SK-N-SH (cell line): ENCODE results near the gene IL2RA. TPM values are rescaled to one million over a fixed set of nuclear protein-coding genes. Genes with fewer than 3 reads are reported as not detected.

ENCODE experiments used
- CTCF ChIA-PET: fragments of 300-600, 350-600 bp; formaldehyde crosslinking; extraction: SDS; loops from one replicate; lab custom pipeline; 2021; lab: Yijun Ruan, JAX
- POLR2A ChIA-PET: fragments of 350-600 bp; sonication (Branson Sonifier 250); formaldehyde crosslinking; extraction: SDS; loops from one replicate; lab custom pipeline; 2020; ENCODE audit warnings: antibody characterized with exemption, inconsistent platforms; lab: Yijun Ruan, JAX
- DNase-seq: peaks from one replicate; pipeline ENCODE4 v3.0.0; 2012
- H2AFZ ChIP-seq: fragments of 200-600 bp; sonication (generic); 2 replicates; pipeline ENCODE4 v1.8.1; 2016; ENCODE audit warnings: antibody characterized with exemption, mild to moderate bottlenecking, low read depth
- H3F3A ChIP-seq: fragments of 200-600 bp; sonication (generic); replicated peaks from 2 replicates; pipeline ENCODE3; 2016; ENCODE audit warnings: antibody characterized with exemption, mild to moderate bottlenecking; ENCODE audit not compliant: insufficient read depth
- H3K27ac ChIP-seq, 2 experiments: fragments of 200-500 bp in 1 of 2; fragments of 200-600 bp in 1 of 2; sonication (Bioruptor generic) in 1 of 2; sonication (generic), shearing (Covaris generic) in 1 of 2; 2 replicates each; pipeline versions ENCODE4 v1.5.1 to v1.6.1; 2014 to 2016; ENCODE audit warnings: low read depth in 2 of 2, inconsistent platforms in 1 of 2, low read length in 1 of 2, mild to moderate bottlenecking in 1 of 2, mixed read lengths in 1 of 2
- H3K27me3 ChIP-seq: fragments of 200-600 bp; sonication (generic), shearing (Covaris generic); 2 replicates; pipeline ENCODE4 v1.6.1; 2016; ENCODE audit warnings: mixed run types; ENCODE audit not compliant: insufficient read depth
- H3K36me3 ChIP-seq, 2 experiments: fragments of 200-500 bp in 1 of 2; fragments of 200-600 bp in 1 of 2; sonication (Bioruptor generic) in 1 of 2; sonication (generic) in 1 of 2; replicated peaks in 1 of 2; 2 replicates each; pipeline versions ENCODE3 to v1.5.1; 2014 to 2016; ENCODE audit warnings: low read length in 1 of 2, mild to moderate bottlenecking in 1 of 2; ENCODE audit not compliant: insufficient read depth in 2 of 2, control insufficient read depth in 1 of 2
- H3K4me1 ChIP-seq, 2 experiments: fragments of 200-500 bp in 1 of 2; fragments of 200-600 bp in 1 of 2; sonication (Bioruptor generic) in 1 of 2; sonication (generic), shearing (Covaris generic) in 1 of 2; 2 replicates each; pipeline versions ENCODE4 v1.5.1 to v1.6.1; 2014 to 2016; ENCODE audit warnings: low read depth in 1 of 2, low read length in 1 of 2, mixed run types in 1 of 2; ENCODE audit not compliant: insufficient read depth in 2 of 2, control insufficient read depth in 1 of 2
- H3K4me2 ChIP-seq: fragments of 200-600 bp; sonication (generic), shearing (Covaris generic); 2 replicates; pipeline ENCODE4 v1.6.1; 2017; ENCODE audit warnings: mixed run types
- H3K4me3 ChIP-seq, 2 experiments: fragments of 200-500 bp in 1 of 2; fragments of 200-600 bp in 1 of 2; sonication (Bioruptor generic) in 1 of 2; sonication (generic), shearing (Covaris generic) in 1 of 2; 2 replicates each; pipeline versions ENCODE4 v1.5.1 to v1.8.1; 2014 to 2016; ENCODE audit warnings: low read depth in 2 of 2, inconsistent platforms in 1 of 2, low read length in 1 of 2, mild to moderate bottlenecking in 1 of 2, mixed read lengths in 1 of 2, moderate library complexity in 1 of 2
- H3K79me2 ChIP-seq: fragments of 200-600 bp; sonication (generic); 2 replicates; pipeline ENCODE4 v1.8.1; 2017; ENCODE audit warnings: mild to moderate bottlenecking; ENCODE audit not compliant: insufficient read depth
- H3K9ac ChIP-seq: fragments of 200-600 bp; sonication (generic); 2 replicates; pipeline ENCODE4 v1.6.1; 2017; ENCODE audit warnings: mixed run types
- H3K9me2 ChIP-seq: fragments of 200-600 bp; sonication (generic); 2 replicates; pipeline ENCODE4 v1.6.1; 2017; ENCODE audit warnings: mixed run types
- H3K9me3 ChIP-seq: fragments of 200-600 bp; sonication (generic); 2 replicates; pipeline ENCODE4 v1.6.1; 2017; ENCODE audit warnings: mixed run types, mild to moderate bottlenecking, moderate library complexity
- H4K20me1 ChIP-seq: fragments of 200-600 bp; sonication (generic); 2 replicates; pipeline ENCODE4 v1.6.1; 2017; ENCODE audit warnings: mild to moderate bottlenecking, mixed run types; ENCODE audit not compliant: insufficient read depth
- EP300 ChIP-seq, 2 experiments: IDR thresholded peaks; 2 replicates each; pipeline versions ENCODE4 v1.4.0 to v1.6.1; 2012; ENCODE audit warnings: borderline replicate concordance in 1 of 2, low read depth in 1 of 2, low read length in 1 of 2
- FOSL2 ChIP-seq: IDR thresholded peaks from 2 replicates; pipeline ENCODE4 v1.4.0; 2012; ENCODE audit warnings: low read depth, mild to moderate bottlenecking, moderate library complexity, borderline replicate concordance
- FOXM1 ChIP-seq: IDR thresholded peaks from 2 replicates; pipeline ENCODE4 v1.4.0; 2012; ENCODE audit warnings: low read depth, mild to moderate bottlenecking
- GATA2 ChIP-seq: sonication (generic); formaldehyde crosslinking; IDR thresholded peaks from 2 replicates; pipeline ENCODE4 v1.5.0; 2020; ENCODE audit warnings: mild to moderate bottlenecking, missing genetic modification reagents
- NFIC ChIP-seq: IDR thresholded peaks from 2 replicates; pipeline ENCODE4 v1.4.0; 2012; ENCODE audit warnings: borderline replicate concordance
- RFX5 ChIP-seq: IDR thresholded peaks from 2 replicates; pipeline ENCODE4 v1.6.1; 2012; ENCODE audit warnings: mild to moderate bottlenecking, improper control_type of control experiment, low read length
- SMC3 ChIP-seq: IDR thresholded peaks from 2 replicates; pipeline ENCODE4 v1.6.1; 2012; ENCODE audit warnings: low read depth, low read length, improper control_type of control experiment
- TAF1 ChIP-seq: IDR thresholded peaks from 2 replicates; pipeline ENCODE4 v1.6.1; 2012; ENCODE audit warnings: low read depth, mild to moderate bottlenecking, low read length, moderate library complexity, borderline replicate concordance
- TCF12 ChIP-seq: IDR thresholded peaks from 2 replicates; pipeline ENCODE4 v1.4.0; 2012
- TEAD4 ChIP-seq: IDR thresholded peaks from 2 replicates; pipeline ENCODE4 v1.4.0; 2012; ENCODE audit warnings: mild to moderate bottlenecking, borderline replicate concordance; ENCODE audit not compliant: insufficient read depth
- USF2 ChIP-seq: fragments of 150-350 bp; IDR thresholded peaks from 2 replicates; pipeline ENCODE4 v1.6.1; 2017; ENCODE audit warnings: antibody characterized with exemption, low read length, low read depth, borderline replicate concordance
- ZBTB33 ChIP-seq: IDR thresholded peaks from 2 replicates; pipeline ENCODE4 v1.4.0; 2012; ENCODE audit warnings: low read depth, borderline replicate concordance
- WGBS: methylation state at CpG from one replicate; pipeline ENCODE4 v1.1.6; 2017; ENCODE audit warnings: low lambda C conversion rate; 5-methylcytosine and 5-hydroxymethylcytosine counted together
- polyA plus RNA-seq, 3 experiments: library from polyadenylated mRNA; depleted of rRNA; stranded (reverse); fragments of >200 nt; gene quantifications; 2 replicates each; pipeline ENCODE4 v1.2.3, GENCODE V29; 2012
- TF ChIP-seq, protein P1 (sequence below): IDR thresholded peaks from 2 replicates; pipeline ENCODE4; 2012
- TF ChIP-seq, protein P2 (sequence below): fragments of 150-350 bp; IDR thresholded peaks from 2 replicates; pipeline ENCODE4 v1.6.1; 2016; ENCODE audit warnings: mild to moderate bottlenecking, low read depth, low read length
- TF ChIP-seq, protein P3 (sequence below): IDR thresholded peaks from 2 replicates; pipeline ENCODE4 v1.6.1; 2012; ENCODE audit warnings: mild to moderate bottlenecking, low read depth, low read length, moderate library complexity

Gene IL2RA
- polyA plus RNA-seq, 1 of the 3 experiments (the other 2 are of a cell fraction) = not detected

DNA sequence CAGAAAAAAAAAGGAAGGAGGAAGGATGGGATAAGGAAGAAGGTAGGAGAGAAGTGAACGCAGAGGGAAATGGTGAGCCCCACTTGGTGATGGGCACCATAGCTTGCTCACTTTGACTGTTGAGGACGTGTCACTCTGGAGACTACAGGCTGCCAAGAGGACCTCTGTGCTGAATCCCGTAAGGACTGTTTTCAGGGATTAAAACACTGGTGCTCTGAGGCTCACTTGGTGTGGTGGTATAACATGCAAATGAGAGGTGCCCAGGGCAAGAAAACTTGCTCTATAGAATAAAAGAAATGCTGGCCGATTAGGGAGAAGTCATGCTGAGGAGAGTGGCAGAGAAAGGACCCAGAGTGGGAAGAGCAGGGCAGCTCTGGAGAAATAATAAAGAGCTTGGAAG, 5.3 kb upstream of the IL2RA start:
- Histone ChIP-seq H2AFZ (no peak overlapping the region), H3K4me3 (no peak overlapping the region), H3K4me2 (no peak overlapping the region), H3K9ac (no peak overlapping the region), H3K9me2 (no peaks in the 10 kb centered on the region), H3K79me2 (no peaks in the 10 kb centered on the region), H3K9me3 (no peaks in the 10 kb centered on the region), H3K4me1 (no peaks in the 10 kb centered on the region), H3K27ac (no peak overlapping the region), H3F3A (no peaks in the 10 kb centered on the region), H4K20me1 (no peaks in the 10 kb centered on the region), H3K36me3 (no peaks in the 10 kb centered on the region), H3K27me3 (peaks cover 43% of the 10 kb centered on the region; the same call in 1 of the 2 replicates)
- ChIA-PET POLR2A (no interaction called here), CTCF (interaction anchor here (1.8 to 1.9 kb wide), 2 partner anchors 19 to 22 kb away, joined by 4 to 8 read pairs; no protein-coding TSS in a partner anchor)
- TF ChIP-seq USF2 (no peak), GATA2 (CRISPR knock-in tag) (no peak), TCF12 (no peak), FOXM1 (no peak), TAF1 (no peak), EP300 (IDR thresholded peaks at IDR 0.05; ENCODE audit: borderline replicate concordance in 1 of 2, low read depth in 1 of 2, low read length in 1 of 2) (no peak), ZBTB33 (no peak), RFX5 (no peak), FOSL2 (no peak), TEAD4 (no peak), SMC3 (no peak), NFIC (no peak)
- TF ChIP-seq, protein P1, sequence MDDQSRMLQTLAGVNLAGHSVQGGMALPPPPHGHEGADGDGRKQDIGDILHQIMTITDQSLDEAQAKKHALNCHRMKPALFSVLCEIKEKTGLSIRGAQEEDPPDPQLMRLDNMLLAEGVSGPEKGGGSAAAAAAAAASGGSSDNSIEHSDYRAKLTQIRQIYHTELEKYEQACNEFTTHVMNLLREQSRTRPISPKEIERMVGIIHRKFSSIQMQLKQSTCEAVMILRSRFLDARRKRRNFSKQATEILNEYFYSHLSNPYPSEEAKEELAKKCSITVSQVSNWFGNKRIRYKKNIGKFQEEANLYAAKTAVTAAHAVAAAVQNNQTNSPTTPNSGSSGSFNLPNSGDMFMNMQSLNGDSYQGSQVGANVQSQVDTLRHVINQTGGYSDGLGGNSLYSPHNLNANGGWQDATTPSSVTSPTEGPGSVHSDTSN = no peak
- TF ChIP-seq, protein P2, sequence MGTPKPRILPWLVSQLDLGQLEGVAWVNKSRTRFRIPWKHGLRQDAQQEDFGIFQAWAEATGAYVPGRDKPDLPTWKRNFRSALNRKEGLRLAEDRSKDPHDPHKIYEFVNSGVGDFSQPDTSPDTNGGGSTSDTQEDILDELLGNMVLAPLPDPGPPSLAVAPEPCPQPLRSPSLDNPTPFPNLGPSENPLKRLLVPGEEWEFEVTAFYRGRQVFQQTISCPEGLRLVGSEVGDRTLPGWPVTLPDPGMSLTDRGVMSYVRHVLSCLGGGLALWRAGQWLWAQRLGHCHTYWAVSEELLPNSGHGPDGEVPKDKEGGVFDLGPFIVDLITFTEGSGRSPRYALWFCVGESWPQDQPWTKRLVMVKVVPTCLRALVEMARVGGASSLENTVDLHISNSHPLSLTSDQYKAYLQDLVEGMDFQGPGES = no peak
- TF ChIP-seq, protein P3, sequence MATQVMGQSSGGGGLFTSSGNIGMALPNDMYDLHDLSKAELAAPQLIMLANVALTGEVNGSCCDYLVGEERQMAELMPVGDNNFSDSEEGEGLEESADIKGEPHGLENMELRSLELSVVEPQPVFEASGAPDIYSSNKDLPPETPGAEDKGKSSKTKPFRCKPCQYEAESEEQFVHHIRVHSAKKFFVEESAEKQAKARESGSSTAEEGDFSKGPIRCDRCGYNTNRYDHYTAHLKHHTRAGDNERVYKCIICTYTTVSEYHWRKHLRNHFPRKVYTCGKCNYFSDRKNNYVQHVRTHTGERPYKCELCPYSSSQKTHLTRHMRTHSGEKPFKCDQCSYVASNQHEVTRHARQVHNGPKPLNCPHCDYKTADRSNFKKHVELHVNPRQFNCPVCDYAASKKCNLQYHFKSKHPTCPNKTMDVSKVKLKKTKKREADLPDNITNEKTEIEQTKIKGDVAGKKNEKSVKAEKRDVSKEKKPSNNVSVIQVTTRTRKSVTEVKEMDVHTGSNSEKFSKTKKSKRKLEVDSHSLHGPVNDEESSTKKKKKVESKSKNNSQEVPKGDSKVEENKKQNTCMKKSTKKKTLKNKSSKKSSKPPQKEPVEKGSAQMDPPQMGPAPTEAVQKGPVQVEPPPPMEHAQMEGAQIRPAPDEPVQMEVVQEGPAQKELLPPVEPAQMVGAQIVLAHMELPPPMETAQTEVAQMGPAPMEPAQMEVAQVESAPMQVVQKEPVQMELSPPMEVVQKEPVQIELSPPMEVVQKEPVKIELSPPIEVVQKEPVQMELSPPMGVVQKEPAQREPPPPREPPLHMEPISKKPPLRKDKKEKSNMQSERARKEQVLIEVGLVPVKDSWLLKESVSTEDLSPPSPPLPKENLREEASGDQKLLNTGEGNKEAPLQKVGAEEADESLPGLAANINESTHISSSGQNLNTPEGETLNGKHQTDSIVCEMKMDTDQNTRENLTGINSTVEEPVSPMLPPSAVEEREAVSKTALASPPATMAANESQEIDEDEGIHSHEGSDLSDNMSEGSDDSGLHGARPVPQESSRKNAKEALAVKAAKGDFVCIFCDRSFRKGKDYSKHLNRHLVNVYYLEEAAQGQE = no peak
- DNase-seq = no peak
- 27% methylated on average over 4 of the region's 4 CpGs for WGBS
